MM.1S (cell line): ENCODE measurements around the gene FGF14.

Experiments used
- DNase-seq: peaks from one replicate; pipeline ENCODE4 v3.0.0-alpha.2; 2015
- H2AFZ ChIP-seq: fragments of 300-600 bp; sonication (generic); 2 replicates; pipeline ENCODE4 v1.6.0; 2016; ENCODE audit warnings: antibody characterized with exemption, low read length
- H3F3A ChIP-seq: fragments of 300-600 bp; sonication (generic); 2 replicates; pipeline ENCODE4 v1.6.1; 2016; ENCODE audit warnings: mild to moderate bottlenecking, antibody characterized with exemption, low read length, moderate library complexity, mixed read lengths; ENCODE audit not compliant: insufficient read depth
- H3K27ac ChIP-seq: fragments of 300-600 bp; sonication (generic); 2 replicates; pipeline ENCODE4 v1.5.1; 2016; ENCODE audit warnings: mild to moderate bottlenecking, low read length
- H3K27me3 ChIP-seq: fragments of 300-600 bp; sonication (generic); replicated peaks from 2 replicates; pipeline ENCODE4 v1.6.0; 2016; ENCODE audit warnings: low read length; ENCODE audit not compliant: insufficient read depth
- H3K36me3 ChIP-seq: fragments of 300-600 bp; sonication (generic); replicated peaks from 2 replicates; pipeline ENCODE4 v1.6.1; 2016; ENCODE audit warnings: mild to moderate bottlenecking, low read length, mixed read lengths; ENCODE audit not compliant: insufficient read depth
- H3K4me1 ChIP-seq: fragments of 300-600 bp; sonication (generic); 2 replicates; pipeline ENCODE4 v1.6.1; 2016; ENCODE audit warnings: low read length, mixed read lengths
- H3K4me2 ChIP-seq: fragments of 300-600 bp; sonication (generic); 2 replicates; pipeline ENCODE4 v1.6.0; 2016; ENCODE audit warnings: low read depth, low read length
- H3K4me3 ChIP-seq: fragments of 300-600 bp; sonication (generic); 2 replicates; pipeline ENCODE4 v1.5.1; 2016; ENCODE audit warnings: low read length, mixed read lengths
- H3K79me2 ChIP-seq: fragments of 300-600 bp; sonication (generic); 2 replicates; pipeline ENCODE4 v1.6.1; 2016; ENCODE audit warnings: mixed run types, low read length, mixed read lengths
- H3K9ac ChIP-seq: fragments of 300-600 bp; sonication (generic); 2 replicates; pipeline ENCODE4 v1.6.1; 2016; ENCODE audit warnings: low read length, mixed read lengths
- H3K9me2 ChIP-seq: fragments of 300-600 bp; sonication (generic); replicated peaks from 2 replicates; pipeline ENCODE4 v1.6.1; 2016; ENCODE audit warnings: mild to moderate bottlenecking, low read length, mixed read lengths; ENCODE audit not compliant: insufficient read depth
- H3K9me3 ChIP-seq: fragments of 300-600 bp; sonication (generic); replicated peaks from 2 replicates; pipeline ENCODE4 v1.6.1; 2016; ENCODE audit warnings: mild to moderate bottlenecking, low read length, mixed read lengths; ENCODE audit not compliant: insufficient read depth
- H4K20me1 ChIP-seq: fragments of 300-600 bp; sonication (generic); 2 replicates; pipeline ENCODE4 v1.6.1; 2016; ENCODE audit warnings: mild to moderate bottlenecking, low read length, moderate library complexity, mixed read lengths; ENCODE audit not compliant: insufficient read depth
- EZH2 ChIP-seq: fragments of 300-600 bp; sonication (generic); optimal IDR thresholded peaks from 2 replicates; pipeline ENCODE3; 2017; ENCODE audit warnings: low read depth, mild to moderate bottlenecking, antibody characterized with exemption, low read length, mixed read lengths
- EZH2phosphoT487 ChIP-seq: fragments of 300-600 bp; sonication (generic); IDR thresholded peaks from 2 replicates; pipeline ENCODE4 v1.6.1; 2018; ENCODE audit warnings: antibody characterized with exemption, low read length
- TF ChIP-seq, protein P1 (sequence below): fragments of 300-600 bp; sonication (generic); IDR thresholded peaks from 2 replicates; pipeline ENCODE4 v1.5.1; 2016; ENCODE audit warnings: antibody characterized with exemption, low read length, mixed read lengths

FGF14 gene

GRCh38 chr13:101828119-101828518, 573.7 kb downstream of the FGF14 start:
- no peaks in the 10 kb centered on the region for H3F3A ChIP-seq
- H3K27ac ChIP-seq = no peak overlapping the region
- no peak overlapping the region for H2AFZ ChIP-seq
- H3K4me2 ChIP-seq = no peak overlapping the region
- no peaks in the 10 kb centered on the region for H3K9me3 ChIP-seq
- H3K4me3 ChIP-seq = no peak overlapping the region
- H3K4me1 ChIP-seq = no peaks in the 10 kb centered on the region
- H3K9me2 ChIP-seq = no peaks in the 10 kb centered on the region
- H4K20me1 ChIP-seq = no peaks in the 10 kb centered on the region
- H3K79me2 ChIP-seq = no peaks in the 10 kb centered on the region
- TF ChIP-seq, protein P1, sequence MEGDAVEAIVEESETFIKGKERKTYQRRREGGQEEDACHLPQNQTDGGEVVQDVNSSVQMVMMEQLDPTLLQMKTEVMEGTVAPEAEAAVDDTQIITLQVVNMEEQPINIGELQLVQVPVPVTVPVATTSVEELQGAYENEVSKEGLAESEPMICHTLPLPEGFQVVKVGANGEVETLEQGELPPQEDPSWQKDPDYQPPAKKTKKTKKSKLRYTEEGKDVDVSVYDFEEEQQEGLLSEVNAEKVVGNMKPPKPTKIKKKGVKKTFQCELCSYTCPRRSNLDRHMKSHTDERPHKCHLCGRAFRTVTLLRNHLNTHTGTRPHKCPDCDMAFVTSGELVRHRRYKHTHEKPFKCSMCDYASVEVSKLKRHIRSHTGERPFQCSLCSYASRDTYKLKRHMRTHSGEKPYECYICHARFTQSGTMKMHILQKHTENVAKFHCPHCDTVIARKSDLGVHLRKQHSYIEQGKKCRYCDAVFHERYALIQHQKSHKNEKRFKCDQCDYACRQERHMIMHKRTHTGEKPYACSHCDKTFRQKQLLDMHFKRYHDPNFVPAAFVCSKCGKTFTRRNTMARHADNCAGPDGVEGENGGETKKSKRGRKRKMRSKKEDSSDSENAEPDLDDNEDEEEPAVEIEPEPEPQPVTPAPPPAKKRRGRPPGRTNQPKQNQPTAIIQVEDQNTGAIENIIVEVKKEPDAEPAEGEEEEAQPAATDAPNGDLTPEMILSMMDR = no peak
- no peak for TF ChIP-seq EZH2phosphoT487
- no peak for TF ChIP-seq EZH2
- H3K9ac ChIP-seq = no peak overlapping the region
- H3K27me3 ChIP-seq = no peaks in the 10 kb centered on the region
- no peak for DNase-seq
- no peaks in the 10 kb centered on the region for H3K36me3 ChIP-seq

GRCh38 chr13:101817898-101818297, 584.0 kb downstream of the FGF14 start:
- no peaks in the 10 kb centered on the region for H3K36me3 ChIP-seq
- DNase-seq = no peak
- H3K4me3 ChIP-seq = no peak overlapping the region

DNA sequence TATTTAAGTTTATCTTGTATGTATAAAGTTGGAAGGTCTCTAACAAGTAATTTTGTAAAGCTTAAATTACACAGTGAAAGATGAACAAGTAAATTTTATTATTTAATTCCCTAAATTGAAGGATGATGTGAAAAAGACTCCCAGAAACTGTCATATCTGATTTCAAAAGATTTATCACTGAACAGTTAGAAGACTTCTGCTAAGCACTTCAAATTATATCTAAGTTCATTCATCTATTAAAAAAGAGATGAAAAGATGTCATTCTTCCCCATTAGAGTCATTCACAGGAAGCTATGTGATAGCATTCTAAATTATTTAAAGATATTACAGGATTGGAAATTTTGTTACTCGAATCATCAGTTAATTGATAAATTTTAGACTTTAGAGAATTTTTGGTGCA, 590.0 kb downstream of the FGF14 start:
- no peaks in the 10 kb centered on the region for H3K36me3 ChIP-seq
- H3K4me1 ChIP-seq = no peaks in the 10 kb centered on the region
- no peaks in the 10 kb centered on the region for H3K9me3 ChIP-seq
- no peak overlapping the region for H3K4me3 ChIP-seq
- no peaks in the 10 kb centered on the region for H3K9me2 ChIP-seq
- DNase-seq = no peak
- H4K20me1 ChIP-seq = no peaks in the 10 kb centered on the region
- no peak overlapping the region for H3K4me2 ChIP-seq
- no peak overlapping the region for H2AFZ ChIP-seq
- H3K79me2 ChIP-seq = no peaks in the 10 kb centered on the region
- no peaks in the 10 kb centered on the region for H3K27me3 ChIP-seq
- TF ChIP-seq, protein P1 = no peak
- TF ChIP-seq EZH2phosphoT487 = no peak
- TF ChIP-seq EZH2 = no peak
- no peak overlapping the region for H3K27ac ChIP-seq
- no peaks in the 10 kb centered on the region for H3F3A ChIP-seq
- H3K9ac ChIP-seq = no peak overlapping the region

More at GRCh38 chr13:101817898-101818297, 584.0 kb downstream of the FGF14 start:
- no peaks in the 10 kb centered on the region for H4K20me1 ChIP-seq
- H3K4me2 ChIP-seq = no peak overlapping the region
- H3K9ac ChIP-seq = no peak overlapping the region
- H3K9me2 ChIP-seq = no peaks in the 10 kb centered on the region
- no peaks in the 10 kb centered on the region for H3K9me3 ChIP-seq
- no peaks in the 10 kb centered on the region for H3K79me2 ChIP-seq
- no peaks in the 10 kb centered on the region for H3K27me3 ChIP-seq
- H3F3A ChIP-seq = no peaks in the 10 kb centered on the region
- no peak overlapping the region for H2AFZ ChIP-seq
- TF ChIP-seq EZH2 = no peak
- no peak for TF ChIP-seq EZH2phosphoT487
- TF ChIP-seq, protein P1 = no peak
- no peaks in the 10 kb centered on the region for H3K4me1 ChIP-seq
- H3K27ac ChIP-seq = no peak overlapping the region
